GM06990 (cell line): ENCODE data around the gene LRMDA.

Experiments used
- DNase-seq: peaks from one replicate; pipeline ENCODE4 v3.0.0-alpha.2; 2011; ENCODE audit not compliant: insufficient read length; ENCODE audit errors: extremely low read depth
- H3K27me3 ChIP-seq: replicated peaks from 2 replicates; pipeline ENCODE4 v1.6.0; 2011; ENCODE audit warnings: low read length; ENCODE audit not compliant: control insufficient read depth, insufficient read depth
- H3K36me3 ChIP-seq: 2 replicates; pipeline ENCODE4 v1.5.1; 2011; ENCODE audit warnings: low read length; ENCODE audit not compliant: control insufficient read depth, insufficient read depth
- H3K4me3 ChIP-seq: replicated peaks from 2 replicates; pipeline ENCODE4 v1.5.1; 2011; ENCODE audit warnings: low read depth, mild to moderate bottlenecking, control low read depth, low read length
- CTCF ChIP-seq: IDR thresholded peaks from 2 replicates; pipeline ENCODE4 v1.5.1; 2011; ENCODE audit warnings: low read length, control low read depth, mild to moderate bottlenecking, inconsistent platforms; ENCODE audit not compliant: insufficient read depth, poor library complexity, severe bottlenecking

The LRMDA gene

GRCh38 chr10:75460059-75460458, 28.6 kb downstream of the LRMDA start:
- Histone ChIP-seq H3K4me3 (no peak overlapping the region), H3K36me3 (no peaks in the 10 kb centered on the region), H3K27me3 (no peaks in the 10 kb centered on the region)
- no peak for TF ChIP-seq CTCF
- no peak for DNase-seq

GRCh38 chr10:75461672-75462649, 30.5 kb downstream of the LRMDA start:
- no peak for TF ChIP-seq CTCF
- Histone ChIP-seq H3K36me3 (no peaks in the 10 kb centered on the region), H3K4me3 (no peak overlapping the region), H3K27me3 (no peaks in the 10 kb centered on the region)
- DNase-seq = no peak

- no peak for DNase-seq
Observed at GRCh38 chr10:75462865-75463264, 31.4 kb downstream of the LRMDA start.

GRCh38 chr10:75464478-75465449, 33.3 kb downstream of the LRMDA start:
- TF ChIP-seq CTCF = no peak
- no peak for DNase-seq
- no peak overlapping the region for H3K4me3 ChIP-seq
- H3K36me3 ChIP-seq = no peaks in the 10 kb centered on the region
- no peaks in the 10 kb centered on the region for H3K27me3 ChIP-seq

More at GRCh38 chr10:75462865-75463264, 31.4 kb downstream of the LRMDA start:
- Histone ChIP-seq H3K27me3 (no peaks in the 10 kb centered on the region), H3K4me3 (no peak overlapping the region), H3K36me3 (no peaks in the 10 kb centered on the region)
- no peak for TF ChIP-seq CTCF

- Histone ChIP-seq H3K4me3 (no peak overlapping the region), H3K27me3 (no peaks in the 10 kb centered on the region), H3K36me3 (no peaks in the 10 kb centered on the region)
- no peak for TF ChIP-seq CTCF
- DNase-seq = no peak
Observed at GRCh38 chr10:75465450-75465827, 34.0 kb downstream of the LRMDA start.
